Fibroblast of upper back skin (primary cell): ENCODE data around the gene BAZ1B.
"Not testable (repeated sequence)": the region's sequence is repeated elsewhere in the genome, so short reads cannot be mapped to it uniquely, and the experiment has no call there.

ENCODE experiments used
- DNase-seq: peaks from one replicate; pipeline ENCODE4 v3.0.0-alpha.2; 2013

Gene BAZ1B

GRCh38 chr7:73425356-73425983, 96.6 kb downstream of the BAZ1B start:
- DNase-seq, result no peak

GRCh38 chr7:73424489-73424885, 97.6 kb downstream of the BAZ1B start:
- DNase-seq, result no peak

GRCh38 chr7:73423519-73424488, 98.3 kb downstream of the BAZ1B start:
- no peak for DNase-seq

GRCh38 chr7:73420610-73421009, 101.5 kb downstream of the BAZ1B start:
- DNase-seq, result not testable (repeated sequence)

GRCh38 chr7:73420016-73420415, 102.1 kb downstream of the BAZ1B start:
- DNase-seq, result not testable (repeated sequence)

GRCh38 chr7:73418113-73418703, 103.9 kb downstream of the BAZ1B start:
- DNase-seq, result no peak

GRCh38 chr7:73410541-73411131, 111.5 kb downstream of the BAZ1B start:
- DNase-seq, result not testable (repeated sequence)

- DNase-seq, result not testable (repeated sequence)
These were observed 117.2 kb downstream of the BAZ1B start for GRCh38 chr7:73404860-73405259.

GRCh38 chr7:73399185-73400050, 122.7 kb downstream of the BAZ1B start:
- peak; percentile 72 for DNase-seq

GRCh38 chr7:73397521-73398281, 124.4 kb downstream of the BAZ1B start:
- no peak for DNase-seq

- no peak for DNase-seq
These were observed 126.3 kb downstream of the BAZ1B start for GRCh38 chr7:73395538-73396503.

- DNase-seq, result no peak
These were observed 127.7 kb downstream of the BAZ1B start for GRCh38 chr7:73394422-73394821.

- no peak for DNase-seq
These were observed 130.7 kb downstream of the BAZ1B start for GRCh38 chr7:73391396-73391795.
